H1 (cell line): Measurements from ENCODE around the gene ZNF695. TPM values are rescaled to one million over a fixed set of nuclear protein-coding genes. Genes with fewer than 3 reads are reported as not detected.

Experiments used
- CHD7 ChIP-seq: fragments of 300-600 bp; sonication (generic); IDR thresholded peaks from 2 replicates; pipeline ENCODE4 v1.7.1; 2012; ENCODE audit warnings: low read length, moderate library complexity, mild to moderate bottlenecking, inconsistent platforms; ENCODE audit not compliant: insufficient replicate concordance
- NRF1 ChIP-seq: IDR thresholded peaks from 2 replicates; pipeline ENCODE4 v1.6.1; 2011; ENCODE audit warnings: mild to moderate bottlenecking, low read depth, low read length, improper control_type of control experiment
- POLR2AphosphoS5 ChIP-seq: IDR thresholded peaks from 2 replicates; pipeline ENCODE4 v1.6.1; 2011; ENCODE audit warnings: low read depth, low read length
- RNF2 ChIP-seq: fragments of 200-900, 300-1000 bp; sonication (generic); IDR thresholded peaks from 2 replicates; pipeline ENCODE4 v1.7.1; 2016; ENCODE audit warnings: borderline replicate concordance, low read depth, mild to moderate bottlenecking, antibody characterized with exemption, low read length; ENCODE audit not compliant: poor library complexity, severe bottlenecking; ENCODE audit errors: missing control alignments
- SIN3A ChIP-seq, 2 experiments: IDR thresholded peaks in 1 of 2; conservative IDR thresholded peaks in 1 of 2; 2 replicates each; pipeline ENCODE4 v1.6.1; 2011 to 2012; ENCODE audit warnings: low read length in 2 of 2, improper control_type of control experiment in 1 of 2, low read depth in 1 of 2, mild to moderate bottlenecking in 1 of 2
- SP4 ChIP-seq: IDR thresholded peaks from 2 replicates; pipeline ENCODE4 v1.6.1; 2012; ENCODE audit warnings: low read length, inconsistent platforms
- TAF1 ChIP-seq: IDR thresholded peaks from 2 replicates; pipeline ENCODE4 v1.6.1; 2011; ENCODE audit warnings: mild to moderate bottlenecking, low read depth, low read length
- TBP ChIP-seq: IDR thresholded peaks from 2 replicates; pipeline ENCODE4 v1.6.1; 2011; ENCODE audit warnings: low read depth, low read length, improper control_type of control experiment
- polyA plus RNA-seq, 7 experiments: library from polyadenylated mRNA; depleted of rRNA in 3 of 7; stranded (reverse) in 5 of 7; unstranded in 2 of 7; fragments of >200 nt in 5 of 7; fragments of 200-250 nt in 2 of 7; gene quantifications; 1 replicate in 5 of 7; 2 replicates in 1 of 7; 4 replicates in 1 of 7; pipeline versions ENCODE4 v1.2.1 to v1.2.3, GENCODE V29; 2011 to 2013; ENCODE audit warnings: missing spikeins in 2 of 7, mixed read lengths in 2 of 7
- total RNA-seq: library from RNA; stranded (reverse); fragmentation: NEBNext Ultra II Directional; extraction: Animal tissue kit (Norgen Biotek cat#: 25700); gene quantifications from 2 replicates; pipeline ENCODE4 v1.2.1, GENCODE V29; 2021

The ZNF695 gene
- total and polyA plus RNA-seq, 2 of the 8 experiments (the other 6 are each of a cell fraction or from before 2014, with no cell fraction given) = 9.2 to 27.0 TPM

DNA sequence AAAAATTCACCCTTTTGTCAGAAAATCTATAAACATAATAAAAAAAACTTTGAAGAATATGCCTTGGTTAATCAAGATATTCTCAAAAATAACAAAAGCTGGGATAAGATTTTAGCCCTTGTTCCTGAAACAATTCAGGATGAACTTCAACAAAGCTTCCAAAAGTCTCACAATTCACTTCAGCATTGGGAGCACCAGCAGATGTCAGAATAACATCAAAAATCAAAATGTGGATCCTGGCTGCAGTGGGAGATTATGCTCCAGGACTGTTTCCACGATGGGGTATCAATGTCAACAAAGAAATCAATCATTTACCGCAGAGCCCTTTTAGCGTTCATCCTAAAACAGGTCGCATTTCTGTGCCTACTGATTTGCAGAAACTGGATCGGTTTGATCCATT is 35.5 kb upstream of the ZNF695 start (continued):
- TF ChIP-seq CHD7 = no peak
- no peak for TF ChIP-seq SIN3A (conservative IDR thresholded peaks at IDR 0.05 in 1 of 2, IDR thresholded peaks at IDR 0.05 in 1 of 2; ENCODE audit: low read depth in 1 of 2, low read length in 2 of 2)
- no peak for TF ChIP-seq TAF1
- no peak for TF ChIP-seq SP4
- TF ChIP-seq POLR2AphosphoS5 = no peak
- no peak for TF ChIP-seq TBP
- TF ChIP-seq RNF2 = no peak
- no peak for TF ChIP-seq NRF1
- TF ChIP-seq, all 59 proteins: peak for 0
